IPS DF 6.9 (cell line): ENCODE results near the gene FOXB1.

Experiments used
- DNase-seq: peaks from one replicate; pipeline ENCODE4 v3.0.0-alpha.2; 2013; ENCODE audit warnings: low read depth, low spot score
- H3K27ac ChIP-seq: one replicate; pipeline ENCODE4 v1.5.1; 2013; ENCODE audit warnings: low read length, control low read depth
- H3K27me3 ChIP-seq: 2 replicates; pipeline ENCODE4 v1.6.1; 2013; ENCODE audit warnings: mild to moderate bottlenecking, low read length; ENCODE audit not compliant: control insufficient read depth, insufficient read depth
- H3K36me3 ChIP-seq: 2 replicates; pipeline ENCODE4 v1.6.1; 2013; ENCODE audit warnings: low read length; ENCODE audit not compliant: control insufficient read depth, insufficient read depth
- H3K4me1 ChIP-seq: 2 replicates; pipeline ENCODE4 v1.6.1; 2013; ENCODE audit warnings: low read length; ENCODE audit not compliant: control insufficient read depth, insufficient read depth
- H3K4me3 ChIP-seq: 2 replicates; pipeline ENCODE4 v1.5.1; 2013; ENCODE audit warnings: mild to moderate bottlenecking, low read length
- H3K9me3 ChIP-seq: 2 replicates; pipeline ENCODE4 v1.6.1; 2013; ENCODE audit warnings: low read length, inconsistent platforms; ENCODE audit not compliant: control insufficient read depth, insufficient read depth
- WGBS: extraction: QIAGEN DNeasy Blood & Tissue Kit; methylation state at CpG from one replicate; pipeline ENCODE4 v1.1.7; 2013; ENCODE audit warnings: mixed read lengths, missing lambda C conversion rate; ENCODE audit not compliant: insufficient read length, insufficient coverage; 5-methylcytosine and 5-hydroxymethylcytosine counted together

Gene FOXB1

DNA sequence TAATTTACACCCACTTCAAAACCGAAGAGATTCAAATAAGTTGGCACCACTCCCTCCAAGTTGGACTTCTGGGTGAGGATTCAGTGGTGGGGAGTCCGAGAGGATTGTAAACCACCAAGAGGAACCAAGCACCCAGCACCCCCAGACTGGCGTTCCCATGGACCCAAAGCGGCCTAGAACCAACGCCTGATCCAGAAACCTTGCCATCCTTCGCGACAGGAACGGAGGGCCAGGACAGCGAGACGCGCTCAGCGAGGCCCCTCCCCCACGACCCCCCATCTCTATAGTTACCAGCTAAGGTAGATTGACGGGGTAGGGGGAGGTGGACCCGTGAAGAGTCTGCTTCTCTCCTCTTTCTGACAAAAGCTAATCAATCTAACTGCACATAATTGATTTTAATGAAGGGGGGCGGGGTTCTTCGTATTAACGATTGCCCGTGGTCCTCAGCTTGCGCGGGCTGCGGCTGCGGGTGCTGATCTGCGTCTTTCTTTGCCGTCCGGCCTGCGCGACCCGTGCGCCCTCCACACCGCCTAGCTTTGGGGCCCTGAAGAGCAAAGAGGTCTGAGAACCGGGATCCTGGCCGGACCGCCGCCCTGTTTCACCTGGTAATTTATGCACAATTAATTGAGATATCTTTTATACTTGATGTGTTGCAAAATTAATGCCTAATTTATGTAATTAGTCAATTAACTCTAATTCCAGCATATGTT lies 10.9 kb upstream of the FOXB1 start:
- Histone ChIP-seq H3K4me3 (no peak overlapping the region), H3K9me3 (no peaks in the 10 kb centered on the region), H3K4me1 (peaks cover 3% of the 10 kb centered on the region; the same call in 1 of the 2 replicates), H3K36me3 (no peaks in the 10 kb centered on the region), H3K27ac (no peak overlapping the region), H3K27me3 (no peaks in the 10 kb centered on the region; the same call in 1 of the 2 replicates)
- DNase-seq: no peak
- no CpG with 5 or more reads among the region's 35 CpGs for WGBS

DNA sequence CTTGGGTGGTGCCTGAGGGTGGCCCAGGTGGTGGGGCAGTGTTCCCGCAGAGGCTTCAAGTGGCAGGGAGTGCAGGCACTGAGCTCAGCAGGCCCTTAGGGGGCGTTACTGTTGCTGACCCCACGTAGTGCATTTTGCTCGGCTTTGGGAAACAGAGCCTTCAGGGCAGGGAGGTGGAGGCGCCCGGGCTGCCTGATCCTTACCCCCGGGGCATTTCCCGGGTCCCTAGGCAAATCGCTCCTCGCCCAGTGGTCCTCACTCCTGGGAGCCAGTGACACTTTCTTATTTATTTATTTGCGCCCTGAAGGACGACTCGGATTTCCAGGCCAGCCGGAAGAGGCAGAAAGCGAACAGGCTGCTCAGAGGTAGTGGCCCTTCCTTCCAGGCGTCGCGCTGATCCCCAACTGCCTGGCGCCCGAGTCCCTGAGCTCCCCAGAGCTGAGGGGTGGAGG lies 10.1 kb upstream of the FOXB1 start:
- DNase-seq: no peak
- no CpG with 5 or more reads among the region's 20 CpGs for WGBS
- Histone ChIP-seq H3K9me3 (no peaks in the 10 kb centered on the region), H3K4me3 (peak overlapping the region; percentile 31; the same call in 1 of the 2 replicates), H3K4me1 (peaks cover 3% of the 10 kb centered on the region), H3K36me3 (no peaks in the 10 kb centered on the region), H3K27ac (no peak overlapping the region), H3K27me3 (no peaks in the 10 kb centered on the region; the same call in 1 of the 2 replicates)

GRCh38 chr15:59994526-59994887 lies 9.6 kb upstream of the FOXB1 start:
- H3K27me3 ChIP-seq: no peaks in the 10 kb centered on the region; the same call in 1 of the 2 replicates
- no peak overlapping the region for H3K27ac ChIP-seq
- no peaks in the 10 kb centered on the region for H3K9me3 ChIP-seq
- no CpG with 5 or more reads among the region's 8 CpGs for WGBS
- H3K4me1 ChIP-seq: peaks cover 3% of the 10 kb centered on the region
- no peak for DNase-seq
- peak overlapping the region; percentile 36; the same call in 1 of the 2 replicates for H3K4me3 ChIP-seq
- no peaks in the 10 kb centered on the region for H3K36me3 ChIP-seq

GRCh38 chr15:59994888-59995557 lies 9.1 kb upstream of the FOXB1 start:
- H3K9me3 ChIP-seq: no peaks in the 10 kb centered on the region
- peaks cover 5% of the 10 kb centered on the region for H3K4me1 ChIP-seq
- WGBS: no CpG with 5 or more reads among the region's 41 CpGs
- no peak for DNase-seq
- H3K36me3 ChIP-seq: no peaks in the 10 kb centered on the region
- peak overlapping the region; percentile 36; the same call in 1 of the 2 replicates for H3K4me3 ChIP-seq
- no peaks in the 10 kb centered on the region; the same call in 1 of the 2 replicates for H3K27me3 ChIP-seq
- no peak overlapping the region for H3K27ac ChIP-seq

- Histone ChIP-seq H3K4me3 (peak overlapping the region; percentile 36; the same call in 1 of the 2 replicates), H3K36me3 (no peaks in the 10 kb centered on the region), H3K9me3 (no peaks in the 10 kb centered on the region), H3K27me3 (no peaks in the 10 kb centered on the region; the same call in 1 of the 2 replicates), H3K4me1 (peaks cover 5% of the 10 kb centered on the region), H3K27ac (no peak overlapping the region)
- no CpG with 5 or more reads among the region's 24 CpGs for WGBS
- no peak for DNase-seq
Measured at GRCh38 chr15:59995568-59996297, 8.4 kb upstream of the FOXB1 start.

DNA sequence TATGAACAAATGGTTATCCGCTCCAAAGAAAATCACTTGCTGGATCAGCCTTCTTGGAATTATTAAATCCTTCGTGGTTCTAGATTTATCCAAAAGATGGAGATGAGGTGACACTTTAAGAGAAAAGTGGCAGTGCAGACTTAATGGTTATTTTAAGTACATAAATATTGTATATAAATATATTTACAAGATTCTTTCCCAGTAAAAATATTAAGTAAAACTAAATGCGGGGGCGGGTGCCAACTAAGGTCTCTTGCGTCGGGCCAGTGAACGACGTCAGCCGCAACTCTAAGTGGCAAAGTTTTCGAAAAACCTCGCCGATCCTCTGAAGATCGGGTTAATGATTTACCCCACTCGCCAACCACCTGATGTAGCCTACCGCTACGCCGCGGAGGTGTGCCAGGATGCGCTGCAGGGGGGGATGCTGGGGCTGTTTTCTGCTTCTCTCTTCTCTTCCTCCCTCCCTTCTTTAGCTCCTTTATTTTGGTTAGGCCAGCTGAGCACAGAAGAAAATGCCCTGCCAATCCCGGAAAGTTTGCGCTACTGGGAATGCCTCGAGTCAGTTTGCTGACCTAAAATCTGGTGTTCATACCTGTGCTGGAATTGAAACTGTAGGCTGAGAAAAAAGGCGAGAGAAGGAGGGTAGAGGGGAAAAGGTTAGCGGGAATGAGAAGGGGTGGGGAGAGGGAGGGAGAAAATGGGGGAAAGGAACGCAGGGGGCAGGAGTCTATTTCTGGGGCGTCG lies 7.6 kb upstream of the FOXB1 start:
- H3K9me3 ChIP-seq: no peaks in the 10 kb centered on the region
- DNase-seq: no peak
- no peaks in the 10 kb centered on the region for H3K36me3 ChIP-seq
- H3K27ac ChIP-seq: no peak overlapping the region
- peaks cover 3% of the 10 kb centered on the region; the same call in 1 of the 2 replicates for H3K27me3 ChIP-seq
- peaks cover 5% of the 10 kb centered on the region for H3K4me1 ChIP-seq
- WGBS: no CpG with 5 or more reads among the region's 27 CpGs
- peak overlapping the region; percentile 27; the same call in 1 of the 2 replicates for H3K4me3 ChIP-seq

- Histone ChIP-seq H3K9me3 (no peaks in the 10 kb centered on the region), H3K27me3 (peaks cover 10% of the 10 kb centered on the region), H3K36me3 (no peaks in the 10 kb centered on the region), H3K4me3 (peak overlapping the region; percentile 27; the same call in 1 of the 2 replicates), H3K27ac (no peak overlapping the region), H3K4me1 (peaks cover 7% of the 10 kb centered on the region)
- no peak for DNase-seq
- WGBS: no CpG with 5 or more reads among the region's 36 CpGs
Measured at GRCh38 chr15:59997070-59997701, 6.9 kb upstream of the FOXB1 start.

DNA sequence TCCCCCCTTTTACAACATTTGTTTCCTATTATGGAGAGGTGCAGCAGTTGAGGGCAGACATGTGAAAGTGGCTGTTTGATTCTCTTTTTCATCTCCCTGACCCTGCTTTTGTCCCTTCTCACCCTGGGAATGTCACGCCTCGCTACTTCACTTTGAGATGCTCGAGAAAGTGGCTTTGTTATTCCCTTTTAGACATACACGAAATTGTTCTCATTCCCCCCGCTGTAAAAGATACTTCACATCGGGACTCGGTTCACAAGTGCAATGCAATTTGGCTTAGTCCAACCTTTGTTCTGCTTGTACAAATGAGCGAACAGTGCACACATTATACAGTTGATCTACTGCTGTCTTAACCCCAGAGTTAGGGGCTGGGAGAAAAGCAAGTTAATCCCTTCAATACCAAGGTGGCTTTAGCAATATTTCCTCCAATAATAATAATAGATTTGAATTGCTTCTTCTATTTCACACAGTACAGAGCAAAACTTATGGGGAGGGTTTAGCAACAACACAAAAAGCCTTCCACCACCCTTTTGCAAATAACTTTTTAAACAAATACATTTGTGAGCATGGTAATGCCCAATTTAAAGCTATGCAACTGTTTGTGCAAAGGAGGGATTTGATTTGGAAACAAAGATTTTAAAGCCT lies 5.7 kb upstream of the FOXB1 start:
- no CpG with 5 or more reads among the region's 8 CpGs for WGBS

GRCh38 chr15:59998950-59999611 lies 5.0 kb upstream of the FOXB1 start:
- no peak for DNase-seq
- H3K27me3 ChIP-seq: peaks cover 20% of the 10 kb centered on the region
- H3K4me1 ChIP-seq: peaks cover 5% of the 10 kb centered on the region
- no CpG with 5 or more reads among the region's 6 CpGs for WGBS
- no peaks in the 10 kb centered on the region for H3K9me3 ChIP-seq
- no peaks in the 10 kb centered on the region for H3K36me3 ChIP-seq
- H3K27ac ChIP-seq: no peak overlapping the region
- peak overlapping the region; percentile 16; the same call in 1 of the 2 replicates for H3K4me3 ChIP-seq

More for the DNA sequence above, 5.7 kb upstream of the FOXB1 start:
- Histone ChIP-seq H3K27me3 (peaks cover 20% of the 10 kb centered on the region), H3K9me3 (no peaks in the 10 kb centered on the region), H3K4me3 (no peak overlapping the region), H3K27ac (no peak overlapping the region), H3K4me1 (peaks cover 5% of the 10 kb centered on the region), H3K36me3 (no peaks in the 10 kb centered on the region)
- no peak for DNase-seq
